Measurements from ENCODE around the gene CAMTA1. TPM values are rescaled to one million over a fixed set of nuclear protein-coding genes. Genes with fewer than 3 reads are reported as not detected.

CAMTA1 gene
- total RNA-seq, 1 experiment from 2014 or later: 103 TPM

DNA sequence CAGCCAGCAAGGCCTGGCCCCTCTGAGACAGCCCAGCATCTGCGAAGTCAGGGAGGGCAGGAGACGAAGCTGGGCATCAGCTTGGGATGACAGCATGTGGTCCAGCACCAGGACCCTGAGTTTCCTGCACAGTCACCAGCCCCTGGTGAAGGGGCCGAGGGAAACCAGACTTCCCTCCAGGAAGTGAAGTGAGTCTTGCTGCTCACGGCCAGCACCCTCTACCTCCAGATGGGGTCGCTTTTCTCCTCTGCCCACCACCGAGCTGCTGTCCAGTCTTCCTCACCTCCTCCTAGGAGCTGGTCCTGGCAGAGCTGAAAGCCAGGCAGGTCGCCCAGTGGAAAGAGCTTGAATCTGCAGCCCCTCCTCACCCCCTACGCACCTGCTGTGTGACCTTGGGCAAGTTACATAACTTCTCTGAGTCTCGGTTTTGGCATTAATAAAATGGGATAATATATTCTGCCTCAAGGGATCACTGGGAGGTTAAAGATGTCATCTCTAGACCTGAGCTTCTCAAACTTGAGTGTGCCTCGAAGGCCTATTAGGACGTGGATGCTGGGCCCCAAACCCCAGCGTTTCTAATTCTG lies 867.4 kb downstream of the CAMTA1 start:
- no peaks in the 10 kb centered on the region for H3K36me3 ChIP-seq
- no peaks in the 10 kb centered on the region for H3K27me3 ChIP-seq
- DNase-seq: no peak
- H3K4me3 ChIP-seq: no peak overlapping the region
- no peaks in the 10 kb centered on the region for H3K9me3 ChIP-seq

DNA sequence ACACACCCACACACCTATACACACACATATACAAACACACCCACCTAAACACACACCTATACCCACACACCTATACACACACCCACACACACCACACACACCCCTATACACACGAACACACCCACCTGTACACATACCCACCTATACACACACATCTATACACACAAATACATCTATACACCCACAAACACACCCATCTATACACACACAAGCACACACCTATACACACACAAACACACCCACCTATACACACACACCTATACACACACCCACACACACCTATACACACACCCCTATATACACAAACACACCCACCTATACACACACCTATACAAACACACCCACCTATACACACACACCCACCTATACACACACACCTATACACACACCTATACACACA lies 869.5 kb downstream of the CAMTA1 start:
- H3K9me3 ChIP-seq: no peaks in the 10 kb centered on the region
- no peaks in the 10 kb centered on the region for H3K27me3 ChIP-seq
- no peaks in the 10 kb centered on the region for H3K36me3 ChIP-seq
- no peak for DNase-seq
- H3K4me3 ChIP-seq: no peak overlapping the region

DNA sequence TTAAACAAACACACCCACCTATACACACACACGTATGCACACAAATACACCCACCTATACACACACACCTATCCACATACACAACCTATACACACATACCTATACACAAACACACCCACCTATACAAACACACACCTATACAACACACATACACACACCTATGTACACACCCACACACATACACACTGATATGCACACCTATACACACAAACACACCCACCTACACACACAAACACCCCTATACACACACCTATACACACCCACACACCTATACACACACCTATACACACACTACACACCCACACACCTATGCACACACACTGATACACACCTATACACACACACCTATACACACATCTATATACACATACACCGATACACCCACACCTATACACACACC lies 870.1 kb downstream of the CAMTA1 start:
- Histone ChIP-seq H3K36me3 (no peaks in the 10 kb centered on the region), H3K4me3 (no peak overlapping the region), H3K27me3 (no peaks in the 10 kb centered on the region), H3K9me3 (no peaks in the 10 kb centered on the region)
- no peak for DNase-seq

DNA sequence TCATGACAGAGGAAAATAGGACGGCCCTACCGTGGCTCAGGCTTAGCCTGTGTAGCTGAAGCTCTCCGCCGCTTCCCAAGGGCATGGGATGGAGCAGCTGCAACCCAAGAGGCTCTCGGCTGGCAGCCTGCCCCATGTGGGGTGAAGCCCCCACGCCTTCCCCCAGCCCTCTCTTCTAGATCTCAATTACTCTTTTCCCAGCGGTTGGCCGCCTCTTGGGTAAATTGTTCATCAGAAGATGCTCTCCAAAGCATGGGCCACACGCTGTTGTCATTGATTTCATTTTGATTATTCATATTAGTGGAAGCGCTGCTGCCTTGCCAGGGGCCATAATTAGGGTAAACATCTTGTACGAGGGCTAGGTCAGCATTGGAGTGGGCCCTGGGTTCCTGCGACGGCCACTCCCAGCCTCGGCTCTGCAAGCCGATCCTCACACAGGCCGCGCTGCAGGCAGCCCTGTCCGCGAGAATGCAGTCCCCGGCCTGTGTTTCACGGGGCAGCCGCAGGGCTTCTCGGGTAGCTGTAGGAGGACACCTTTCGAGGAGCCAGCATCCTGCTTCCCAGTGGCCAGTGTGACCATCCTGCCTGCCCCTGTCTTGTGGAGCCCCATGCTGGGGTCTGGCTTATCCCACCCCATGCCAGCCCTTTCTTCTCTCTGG lies 871.4 kb downstream of the CAMTA1 start:
- Histone ChIP-seq H3K4me3 (no peak overlapping the region), H3K9me3 (no peaks in the 10 kb centered on the region), H3K36me3 (no peaks in the 10 kb centered on the region), H3K27me3 (no peaks in the 10 kb centered on the region)
- no peak for DNase-seq

DNA sequence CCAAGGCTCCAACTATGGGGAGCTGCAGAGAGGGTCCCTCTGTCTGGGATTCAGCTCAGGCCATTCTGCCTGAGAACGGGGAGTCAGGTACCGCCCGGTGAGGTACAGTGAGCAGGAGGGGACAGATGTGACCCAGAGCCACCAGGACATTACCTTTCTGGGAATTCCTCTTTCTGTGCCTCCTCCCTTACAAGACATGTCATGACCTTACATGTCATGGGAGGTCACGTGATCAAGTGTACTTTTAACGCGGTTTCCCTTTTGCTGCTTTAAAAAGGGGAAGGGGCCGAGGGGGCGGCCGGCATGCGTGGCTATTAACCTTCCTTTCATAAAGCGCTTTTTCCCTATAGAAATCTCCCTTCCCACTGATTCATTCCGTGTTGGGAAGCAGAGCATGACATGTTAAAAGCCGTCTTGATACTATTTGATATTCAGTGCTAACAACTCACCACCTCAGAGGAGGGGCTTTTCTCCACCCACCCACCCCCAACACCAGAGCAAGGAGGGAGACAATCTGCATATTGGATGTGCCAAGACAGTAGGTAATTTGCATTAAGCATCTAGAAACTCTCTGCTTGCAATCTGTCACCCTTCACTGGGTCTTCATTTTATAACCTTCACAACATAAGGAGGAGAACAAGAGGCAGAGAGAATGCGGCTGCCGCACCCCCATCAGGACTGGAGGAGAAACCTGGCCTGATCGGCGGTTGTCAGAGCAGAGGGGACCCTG lies 872.2 kb downstream of the CAMTA1 start:
- Histone ChIP-seq H3K4me3 (no peak overlapping the region), H3K9me3 (no peaks in the 10 kb centered on the region), H3K27me3 (no peaks in the 10 kb centered on the region), H3K36me3 (no peaks in the 10 kb centered on the region)
- no peak for DNase-seq

DNA sequence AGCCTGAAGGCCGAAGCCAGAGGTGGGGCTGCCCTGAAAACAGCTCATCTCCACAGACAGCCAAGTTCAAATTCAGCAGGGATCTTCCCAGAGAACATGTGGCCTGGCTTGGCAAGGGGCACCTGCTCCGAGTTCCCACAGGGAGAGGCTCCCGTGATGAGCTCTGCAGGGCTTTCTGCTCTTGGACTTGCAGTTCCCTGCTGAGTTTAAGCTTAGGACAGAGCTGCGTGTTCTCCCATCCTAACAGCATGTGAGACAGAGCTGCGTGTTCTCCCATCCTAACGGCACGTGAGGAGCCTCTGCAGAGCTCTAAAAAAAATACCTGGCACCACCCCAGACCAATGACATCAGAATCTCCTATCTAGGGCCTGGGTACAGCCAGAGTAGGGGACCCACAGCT lies 872.8 kb downstream of the CAMTA1 start:
- DNase-seq: no peak
- Histone ChIP-seq H3K27me3 (no peaks in the 10 kb centered on the region), H3K4me3 (no peak overlapping the region), H3K9me3 (no peaks in the 10 kb centered on the region), H3K36me3 (no peaks in the 10 kb centered on the region)

DNA sequence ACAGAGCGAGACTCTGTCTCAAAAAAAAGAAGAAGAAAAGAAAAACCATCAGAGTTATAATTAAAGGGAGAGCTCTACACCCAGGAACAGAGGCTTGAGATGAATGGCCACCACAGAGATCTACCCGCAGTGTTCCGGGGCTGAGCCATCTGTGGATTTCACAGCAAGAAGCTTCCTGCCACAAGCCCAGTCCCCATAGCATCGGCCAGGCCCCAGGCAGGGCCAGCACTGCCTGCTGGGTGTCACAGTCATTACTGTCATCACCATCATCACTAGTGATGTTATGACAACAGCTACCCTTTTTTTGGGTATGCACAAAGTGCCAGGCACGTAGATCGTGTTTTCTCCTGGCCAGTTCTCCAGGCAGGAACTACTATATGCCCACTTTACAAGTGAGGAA lies 874.3 kb downstream of the CAMTA1 start:
- no peaks in the 10 kb centered on the region for H3K9me3 ChIP-seq
- H3K36me3 ChIP-seq: no peaks in the 10 kb centered on the region
- H3K27me3 ChIP-seq: no peaks in the 10 kb centered on the region
- H3K4me3 ChIP-seq: no peak overlapping the region
- DNase-seq: no peak

DNA sequence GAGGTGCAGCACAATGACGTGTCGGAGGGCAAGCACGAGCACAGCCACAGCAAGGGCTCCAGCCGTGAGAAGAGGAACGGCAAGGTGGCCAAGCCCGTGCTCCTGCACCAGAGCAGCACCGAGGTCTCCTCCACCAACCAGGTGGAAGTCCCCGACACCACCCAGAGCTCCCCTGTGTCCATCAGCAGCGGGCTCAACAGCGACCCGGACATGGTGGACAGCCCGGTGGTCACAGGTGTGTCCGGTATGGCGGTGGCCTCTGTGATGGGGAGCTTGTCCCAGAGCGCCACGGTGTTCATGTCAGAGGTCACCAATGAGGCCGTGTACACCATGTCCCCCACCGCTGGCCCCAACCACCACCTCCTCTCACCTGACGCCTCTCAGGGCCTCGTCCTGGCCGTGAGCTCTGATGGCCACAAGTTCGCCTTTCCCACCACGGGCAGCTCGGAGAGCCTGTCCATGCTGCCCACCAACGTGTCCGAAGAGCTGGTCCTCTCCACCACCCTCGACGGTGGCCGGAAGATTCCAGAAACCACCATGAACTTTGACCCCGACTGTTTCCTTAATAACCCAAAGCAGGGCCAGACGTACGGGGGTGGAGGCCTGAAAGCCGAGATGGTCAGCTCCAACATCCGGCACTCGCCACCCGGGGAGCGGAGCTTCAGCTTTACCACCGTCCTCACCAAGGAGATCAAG lies 878.3 kb downstream of the CAMTA1 start:
- no peak for DNase-seq
- Histone ChIP-seq H3K27me3 (no peaks in the 10 kb centered on the region), H3K9me3 (no peaks in the 10 kb centered on the region), H3K36me3 (no peaks in the 10 kb centered on the region), H3K4me3 (no peak overlapping the region)

DNA sequence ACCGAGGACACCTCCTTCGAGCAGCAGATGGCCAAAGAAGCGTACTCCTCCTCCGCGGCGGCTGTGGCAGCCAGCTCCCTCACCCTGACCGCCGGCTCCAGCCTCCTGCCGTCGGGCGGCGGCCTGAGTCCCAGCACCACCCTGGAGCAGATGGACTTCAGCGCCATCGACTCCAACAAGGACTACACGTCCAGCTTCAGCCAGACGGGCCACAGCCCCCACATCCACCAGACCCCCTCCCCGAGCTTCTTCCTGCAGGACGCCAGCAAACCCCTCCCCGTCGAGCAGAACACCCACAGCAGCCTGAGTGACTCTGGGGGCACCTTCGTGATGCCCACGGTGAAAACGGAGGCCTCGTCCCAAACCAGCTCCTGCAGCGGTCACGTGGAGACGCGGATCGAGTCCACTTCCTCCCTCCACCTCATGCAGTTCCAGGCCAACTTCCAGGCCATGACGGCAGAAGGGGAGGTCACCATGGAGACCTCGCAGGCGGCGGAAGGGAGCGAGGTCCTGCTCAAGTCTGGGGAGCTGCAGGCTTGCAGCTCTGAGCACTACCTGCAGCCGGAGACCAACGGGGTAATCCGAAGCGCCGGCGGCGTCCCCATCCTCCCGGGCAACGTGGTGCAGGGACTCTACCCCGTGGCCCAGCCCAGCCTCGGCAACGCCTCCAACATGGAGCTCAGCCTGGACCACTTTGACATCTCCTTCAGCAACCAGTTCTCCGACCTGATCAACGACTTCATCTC lies 879.1 kb downstream of the CAMTA1 start:
- Histone ChIP-seq H3K4me3 (no peak overlapping the region), H3K27me3 (no peaks in the 10 kb centered on the region), H3K9me3 (no peaks in the 10 kb centered on the region), H3K36me3 (no peaks in the 10 kb centered on the region)
- no peak for DNase-seq

DNA sequence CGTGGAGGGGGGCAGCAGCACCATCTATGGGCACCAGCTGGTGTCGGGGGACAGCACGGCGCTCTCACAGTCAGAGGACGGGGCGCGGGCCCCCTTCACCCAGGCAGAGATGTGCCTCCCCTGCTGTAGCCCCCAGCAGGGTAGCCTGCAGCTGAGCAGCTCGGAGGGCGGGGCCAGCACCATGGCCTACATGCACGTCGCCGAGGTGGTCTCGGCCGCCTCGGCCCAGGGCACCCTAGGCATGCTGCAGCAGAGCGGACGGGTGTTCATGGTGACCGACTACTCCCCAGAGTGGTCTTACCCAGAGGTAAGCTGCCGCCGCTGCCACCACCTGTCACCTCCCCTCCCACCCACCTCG lies 879.6 kb downstream of the CAMTA1 start:
- no peak for DNase-seq
- Histone ChIP-seq H3K27me3 (no peaks in the 10 kb centered on the region), H3K36me3 (no peaks in the 10 kb centered on the region), H3K4me3 (no peak overlapping the region), H3K9me3 (no peaks in the 10 kb centered on the region)

DNA sequence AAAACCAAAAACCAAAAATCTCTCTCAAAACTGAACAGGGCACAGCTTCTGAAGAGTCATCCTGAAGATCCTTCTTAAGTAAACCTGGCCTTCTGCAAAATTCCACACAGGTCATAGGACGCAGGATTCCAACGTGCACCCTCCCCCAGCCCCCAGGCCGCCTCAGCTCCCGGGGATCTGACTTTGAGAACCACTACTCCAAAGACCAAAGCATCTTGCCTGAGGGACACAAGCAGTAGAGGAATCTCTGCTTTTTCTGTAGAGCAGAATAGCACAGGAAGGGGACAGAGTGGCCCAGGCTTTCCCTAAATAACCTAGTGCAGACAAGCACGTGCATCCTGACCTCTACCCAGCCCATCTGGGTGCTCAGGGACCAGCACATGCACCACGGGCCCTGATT lies 881.0 kb downstream of the CAMTA1 start:
- DNase-seq: no peak
- H3K4me3 ChIP-seq: no peak overlapping the region
- H3K27me3 ChIP-seq: no peaks in the 10 kb centered on the region

DNA sequence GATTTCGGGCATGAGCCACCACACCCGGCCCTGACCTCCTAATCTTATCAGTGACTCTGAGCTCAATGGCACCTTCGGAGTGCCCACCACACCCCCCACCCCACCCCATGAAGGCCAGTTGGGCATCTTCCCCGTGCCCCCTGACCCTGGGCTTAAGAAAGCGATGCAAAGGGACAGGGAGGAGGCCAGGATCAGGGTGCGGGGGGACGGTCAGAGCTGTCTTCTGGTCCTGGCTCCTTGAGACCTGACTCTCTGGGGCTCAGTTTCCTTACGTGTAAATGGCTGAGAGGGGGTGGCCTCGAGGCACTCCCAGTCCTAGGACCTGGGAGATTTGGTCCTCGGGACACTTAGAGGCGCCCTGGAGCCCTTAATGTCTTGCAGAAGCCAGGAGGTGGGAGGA lies 881.9 kb downstream of the CAMTA1 start:
- DNase-seq: no peak
- H3K36me3 ChIP-seq: no peaks in the 10 kb centered on the region
- no peak overlapping the region for H3K4me3 ChIP-seq
- H3K9me3 ChIP-seq: no peaks in the 10 kb centered on the region
- no peaks in the 10 kb centered on the region for H3K27me3 ChIP-seq

More for the DNA sequence above, 881.0 kb downstream of the CAMTA1 start:
- H3K9me3 ChIP-seq: no peaks in the 10 kb centered on the region
- H3K36me3 ChIP-seq: no peaks in the 10 kb centered on the region

DNA sequence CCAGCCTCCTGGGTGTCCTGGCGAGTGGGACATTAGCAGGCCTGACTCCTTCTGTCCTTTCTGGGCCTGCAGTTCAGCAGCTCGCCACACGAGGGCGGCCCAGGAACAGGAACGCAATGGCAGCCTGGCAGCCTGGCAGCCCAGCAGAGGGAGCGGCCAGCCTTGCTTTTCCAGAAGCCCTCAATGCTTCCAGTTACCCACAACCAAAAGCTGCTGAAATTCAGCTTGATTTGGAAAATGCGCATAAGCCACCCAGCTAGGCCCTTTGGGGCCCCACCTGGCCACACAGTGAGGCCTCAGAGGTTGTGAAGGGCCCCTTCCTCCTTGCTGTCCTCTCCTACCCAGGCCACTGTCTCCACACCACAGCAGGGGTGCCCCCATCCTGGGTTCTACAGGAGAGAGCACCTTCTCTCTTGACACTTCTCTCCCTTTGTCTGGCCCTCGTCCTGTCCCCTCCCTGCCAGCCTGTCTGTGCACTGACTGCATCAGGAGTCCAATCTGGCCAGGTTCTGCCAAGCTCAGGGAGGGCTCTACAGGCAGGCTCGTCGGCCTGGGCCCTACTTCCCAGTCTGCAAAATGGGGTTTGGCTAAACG lies 882.5 kb downstream of the CAMTA1 start:
- no peaks in the 10 kb centered on the region for H3K27me3 ChIP-seq
- no peaks in the 10 kb centered on the region for H3K9me3 ChIP-seq
- H3K4me3 ChIP-seq: no peak overlapping the region
- H3K36me3 ChIP-seq: no peaks in the 10 kb centered on the region
- DNase-seq: peak; percentile 72

DNA sequence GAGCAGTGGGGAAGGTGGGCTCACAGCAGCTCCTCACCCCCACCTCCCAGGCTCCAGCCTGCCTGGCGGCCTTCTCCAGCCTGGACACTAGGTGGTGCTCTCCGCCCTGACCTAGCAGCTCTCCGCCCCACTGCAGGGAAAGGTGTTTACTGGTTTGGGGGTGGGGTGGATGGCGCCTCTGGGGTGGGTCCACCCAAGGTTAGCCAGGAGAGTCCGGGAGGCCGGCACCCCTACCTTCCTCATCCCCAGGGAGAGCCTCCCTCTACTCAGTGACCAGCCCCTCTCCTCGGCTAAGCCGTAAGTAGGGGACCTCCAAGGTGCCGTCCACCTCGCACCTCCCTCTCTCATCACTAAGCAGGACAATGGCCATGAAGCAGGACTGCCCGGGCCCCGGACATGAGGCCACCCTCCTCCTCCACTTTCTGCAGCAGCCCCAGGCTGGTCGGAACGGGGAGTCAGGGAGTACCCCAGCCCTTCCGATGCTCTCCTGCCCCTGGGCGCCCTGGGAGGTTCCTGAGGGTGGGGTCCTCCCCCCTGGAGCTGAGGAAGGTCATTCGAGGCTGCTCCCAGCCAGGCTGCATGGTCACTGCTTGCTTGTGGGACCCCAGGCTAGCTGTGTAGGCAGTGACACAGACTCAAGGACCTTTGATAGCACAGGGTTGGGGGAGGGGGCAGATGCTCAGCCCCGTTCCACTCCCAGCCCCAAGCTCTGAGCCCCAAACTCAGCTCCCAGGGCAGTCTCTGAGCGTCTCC lies 884.5 kb downstream of the CAMTA1 start:
- DNase-seq: peak; percentile 28
- no peak overlapping the region for H3K4me3 ChIP-seq
- no peaks in the 10 kb centered on the region for H3K36me3 ChIP-seq
- H3K9me3 ChIP-seq: no peaks in the 10 kb centered on the region
- no peaks in the 10 kb centered on the region for H3K27me3 ChIP-seq

DNA sequence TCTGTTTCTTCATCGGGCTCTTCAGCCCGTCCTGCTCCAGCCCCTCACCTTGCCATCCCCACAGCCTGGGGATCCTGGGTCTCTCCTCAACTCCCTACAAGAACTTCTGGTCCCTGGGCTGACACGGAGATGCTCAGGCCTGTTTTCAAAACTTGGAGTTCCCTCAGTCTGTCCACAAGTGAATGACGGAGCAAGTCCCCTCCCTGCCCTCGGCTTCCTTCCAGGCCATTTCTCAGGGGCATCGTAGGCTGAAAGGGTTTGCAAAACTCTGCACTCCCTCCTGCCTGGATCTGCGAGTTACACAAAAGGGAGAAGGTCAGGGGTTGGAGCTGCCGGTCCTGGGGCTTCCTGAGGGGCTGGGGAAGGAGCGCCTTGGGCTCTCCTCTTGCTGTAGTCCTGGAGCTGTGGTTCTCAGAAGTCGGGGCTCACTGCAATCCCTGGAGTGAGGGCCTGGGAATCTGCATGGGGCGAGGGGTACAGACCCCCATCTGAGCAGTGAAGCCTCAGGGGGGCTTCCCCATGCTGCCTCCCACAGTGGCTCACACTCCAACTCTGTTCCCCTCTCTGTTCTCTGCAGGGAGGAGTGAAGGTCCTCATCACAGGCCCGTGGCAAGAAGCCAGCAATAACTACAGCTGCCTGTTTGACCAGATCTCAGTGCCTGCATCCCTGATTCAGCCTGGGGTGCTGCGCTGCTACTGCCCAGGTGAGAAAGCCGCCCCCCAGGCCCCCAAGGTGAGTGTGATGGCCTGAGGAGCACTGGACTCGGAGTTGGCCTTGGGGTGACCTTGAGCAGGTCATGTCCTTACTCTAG lies 885.3 kb downstream of the CAMTA1 start:
- Histone ChIP-seq H3K36me3 (no peaks in the 10 kb centered on the region), H3K9me3 (no peaks in the 10 kb centered on the region), H3K4me3 (no peak overlapping the region), H3K27me3 (no peaks in the 10 kb centered on the region)
- no peak for DNase-seq
